Inflammatory macrophage (primary cell): ENCODE results near the gene PLP1.
"Not testable (repeated sequence)": the region's sequence is repeated elsewhere in the genome, so short reads cannot be mapped to it uniquely, and the experiment has no call there.

Experiments used
- DNase-seq, 2 donors: peaks; one replicate each; pipeline ENCODE4 v3.0.0-alpha.2; 2020 to 2022
- total RNA-seq, 18 experiments: gene quantifications; one replicate each; lab custom pipeline; 2026; ENCODE audit warnings: mixed read lengths in 6 of 18, inconsistent platforms in 2 of 18; lab: John Stamatoyannopoulos, UW

Gene PLP1
- total RNA-seq, result 0 to 9.3 (median 0) reads per million in 18 experiments

DNA sequence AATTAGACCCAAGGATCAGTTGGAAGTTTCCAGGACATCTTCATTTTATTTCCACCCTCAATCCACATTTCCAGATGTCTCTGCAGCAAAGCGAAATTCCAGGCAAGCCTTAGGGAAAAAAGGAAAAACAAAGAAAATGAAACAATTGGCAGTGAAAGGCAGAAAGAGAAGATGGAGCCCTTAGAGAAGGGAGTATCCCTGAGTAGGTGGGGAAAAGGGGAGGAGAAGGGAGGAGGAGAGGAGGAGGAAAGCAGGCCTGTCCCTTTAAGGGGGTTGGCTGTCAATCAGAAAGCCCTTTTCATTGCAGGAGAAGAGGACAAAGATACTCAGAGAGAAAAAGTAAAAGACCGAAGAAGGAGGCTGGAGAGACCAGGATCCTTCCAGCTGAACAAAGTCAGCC lies at the start of gene PLP1:
PLP1 (plus strand) TSS at position 295 of the 400 bp plus-strand sequence. CDS start 156 bp downstream, outside the sequence.
- DNase-seq, result no peak

DNA sequence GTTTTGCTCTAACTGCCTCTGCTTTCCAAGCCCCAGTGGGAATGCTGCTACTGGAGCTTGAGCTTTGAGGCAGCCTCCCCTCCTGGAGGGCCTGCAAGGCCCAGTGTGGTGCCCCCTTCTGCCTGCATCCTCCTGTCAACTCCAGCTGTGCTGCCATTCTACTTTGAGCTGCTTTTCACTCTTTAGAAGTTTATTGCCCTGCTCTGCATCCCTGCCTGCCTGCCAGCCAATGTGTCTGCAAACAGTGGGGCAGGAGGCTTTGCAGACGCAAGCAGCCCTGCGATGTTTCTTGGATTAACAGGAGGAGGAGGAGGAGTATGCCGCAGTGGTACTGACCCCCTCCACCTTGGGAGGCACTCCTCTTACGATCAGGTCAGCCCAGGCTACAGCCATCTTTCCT lies 49.5 kb upstream of the PLP1 start:
- no peak for DNase-seq

DNA sequence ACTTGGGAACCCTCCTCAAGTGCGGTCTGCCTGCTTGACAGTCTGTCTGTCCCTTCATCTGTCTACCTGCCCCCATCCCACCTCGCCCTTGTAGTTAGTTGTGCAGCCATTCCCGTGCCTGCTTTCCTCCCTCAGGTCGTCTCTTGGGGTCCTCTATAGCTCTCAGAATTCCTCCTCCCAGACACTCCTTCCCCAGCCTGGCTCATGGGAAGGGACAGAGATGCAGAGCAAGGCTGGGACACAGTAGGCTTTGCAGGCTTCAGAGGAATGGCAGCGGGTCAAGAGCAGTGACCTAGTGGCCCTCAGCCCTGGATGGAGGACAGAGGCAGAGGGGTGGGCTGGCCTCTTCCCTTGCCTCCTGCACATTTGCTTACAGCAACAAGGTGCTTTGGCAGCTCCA lies 47.6 kb upstream of the PLP1 start:
- DNase-seq, result no peak

DNA sequence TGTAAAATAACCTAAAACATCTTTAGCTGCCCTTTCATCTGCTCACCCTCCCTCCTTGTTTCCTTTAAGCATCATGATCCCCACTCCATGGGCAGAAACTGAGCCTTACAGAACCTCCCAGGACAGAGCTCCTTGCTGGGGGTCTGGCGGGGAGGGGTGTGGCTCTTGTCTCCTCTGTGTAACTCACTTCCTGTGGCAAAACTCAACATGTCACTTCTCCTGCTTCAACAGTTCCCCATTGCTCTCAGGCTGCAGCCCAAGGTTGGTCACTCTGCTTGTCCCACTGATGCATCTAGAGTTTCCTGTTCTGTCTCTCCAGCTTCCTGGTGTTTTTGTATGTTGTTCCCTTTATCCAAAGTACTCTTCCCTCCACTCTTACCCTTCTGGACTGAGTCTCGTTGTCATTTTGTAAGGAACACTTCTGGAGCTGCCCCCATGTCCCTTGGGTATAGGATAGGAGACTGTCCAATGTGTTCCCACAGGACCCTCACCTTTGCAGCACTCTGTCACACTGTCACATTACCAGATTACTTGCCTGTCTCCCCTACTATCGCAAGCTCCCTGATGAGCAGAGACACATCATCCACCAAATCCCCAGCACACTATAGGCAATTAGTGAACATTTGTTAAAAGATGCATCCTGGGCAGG lies 46.4 kb upstream of the PLP1 start:
- peak; percentile 0 to 18 for DNase-seq

DNA sequence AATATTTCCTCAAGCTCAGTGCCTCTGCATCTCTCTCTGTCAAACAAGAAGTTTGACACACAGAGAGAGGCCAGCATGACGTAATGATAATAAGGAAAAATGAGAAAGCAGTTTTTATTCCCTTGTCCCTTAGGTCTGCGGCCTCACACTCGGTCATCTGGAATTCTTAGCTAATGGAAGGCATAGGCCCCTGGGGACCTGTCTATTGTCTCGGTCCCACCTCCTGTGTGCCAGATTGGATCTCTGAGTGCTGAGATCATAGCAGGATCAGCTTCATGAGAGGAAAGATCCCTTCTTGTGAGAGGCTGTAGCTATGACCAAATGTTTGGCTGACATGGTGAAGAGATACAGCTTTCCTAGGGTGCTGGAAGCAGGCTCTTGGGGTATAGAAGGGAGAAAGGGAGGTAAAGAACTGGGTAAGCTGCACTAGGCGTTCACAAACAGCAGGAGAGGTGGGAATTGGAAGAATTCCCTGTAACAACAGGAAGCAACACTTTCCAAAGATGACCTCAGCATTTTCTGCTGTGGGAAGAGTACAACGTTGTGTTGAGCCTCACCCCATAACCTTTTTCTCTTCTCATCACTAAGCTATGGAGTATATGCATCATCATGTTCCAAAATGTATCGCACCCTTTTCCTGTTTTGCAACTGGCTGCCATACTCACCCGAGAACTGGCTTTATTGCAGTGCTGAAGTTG lies 45.7 kb upstream of the PLP1 start:
- no peak for DNase-seq

DNA sequence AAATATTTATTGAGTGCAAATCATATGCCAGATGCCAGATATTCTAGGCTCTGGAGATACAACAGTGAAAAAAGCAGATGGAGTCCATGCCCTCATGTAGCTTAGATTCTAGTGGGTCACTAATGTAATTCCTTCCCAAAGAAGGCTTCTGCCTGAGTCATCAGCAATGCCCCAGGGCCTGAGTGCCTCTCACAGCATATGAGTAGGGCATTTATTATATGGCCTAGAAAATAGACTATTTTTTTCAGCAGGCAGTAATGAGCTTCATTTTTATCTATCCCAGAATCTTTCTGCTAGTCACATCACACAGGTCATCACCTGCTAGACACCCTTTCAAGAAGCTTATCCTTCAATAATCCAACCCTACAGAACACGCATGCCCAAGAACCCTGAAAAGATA lies 43.6 kb upstream of the PLP1 start:
- no peak for DNase-seq

DNA sequence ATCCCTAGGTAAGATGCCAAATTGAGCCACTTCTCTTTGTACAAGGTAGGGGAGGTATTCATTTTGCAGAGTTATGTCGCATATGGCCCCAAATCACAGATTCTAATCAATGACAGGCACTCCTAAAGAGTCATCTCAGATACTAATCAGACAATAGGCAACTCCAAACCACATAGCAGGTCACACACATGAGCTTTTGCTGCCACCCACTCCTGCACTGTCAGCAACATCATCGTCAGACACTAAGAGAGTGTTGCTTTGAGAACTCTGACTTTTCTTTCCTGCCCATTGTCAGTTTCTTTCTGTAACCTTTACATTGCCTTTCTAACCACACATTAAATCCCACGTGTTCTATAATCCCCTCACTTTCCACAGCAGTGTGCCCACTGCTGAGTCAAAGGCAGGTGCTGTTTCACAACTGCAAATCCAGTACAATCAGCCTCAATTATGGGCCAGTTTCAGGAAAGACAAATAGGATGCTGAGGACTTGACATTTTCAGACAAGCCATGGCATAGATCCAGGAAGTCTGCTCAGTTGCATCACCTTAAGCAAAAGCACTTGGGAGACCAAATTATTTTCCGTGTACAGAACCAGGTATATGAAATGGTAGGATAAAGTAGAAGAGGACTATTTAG lies 42.4 kb upstream of the PLP1 start:
- DNase-seq, result no peak

DNA sequence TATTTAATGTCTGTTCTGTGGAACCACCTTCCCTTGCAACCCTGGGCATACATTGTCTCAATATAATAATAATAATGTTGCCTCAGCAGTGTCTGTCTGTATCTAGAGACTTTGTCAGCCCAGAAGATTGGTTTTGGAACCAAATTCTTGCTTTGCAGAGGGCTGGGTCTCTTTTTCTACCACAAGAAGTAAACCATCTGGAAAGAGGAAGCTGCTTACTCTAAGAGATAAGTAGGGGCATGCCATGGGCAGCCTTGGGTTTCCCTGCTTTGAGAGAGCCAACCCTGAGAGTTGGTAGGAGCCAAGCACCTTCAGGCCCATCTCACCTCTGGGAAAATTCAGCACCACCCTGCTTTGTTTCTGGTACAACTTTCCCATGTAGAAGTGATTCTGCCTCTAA lies 38.9 kb upstream of the PLP1 start:
- DNase-seq, result no peak

- DNase-seq, result no peak
Measured at GRCh38 chrX:103739421-103739820, 37.2 kb upstream of the PLP1 start.

- no peak for DNase-seq
Measured at GRCh38 chrX:103741879-103742278, 34.8 kb upstream of the PLP1 start.

DNA sequence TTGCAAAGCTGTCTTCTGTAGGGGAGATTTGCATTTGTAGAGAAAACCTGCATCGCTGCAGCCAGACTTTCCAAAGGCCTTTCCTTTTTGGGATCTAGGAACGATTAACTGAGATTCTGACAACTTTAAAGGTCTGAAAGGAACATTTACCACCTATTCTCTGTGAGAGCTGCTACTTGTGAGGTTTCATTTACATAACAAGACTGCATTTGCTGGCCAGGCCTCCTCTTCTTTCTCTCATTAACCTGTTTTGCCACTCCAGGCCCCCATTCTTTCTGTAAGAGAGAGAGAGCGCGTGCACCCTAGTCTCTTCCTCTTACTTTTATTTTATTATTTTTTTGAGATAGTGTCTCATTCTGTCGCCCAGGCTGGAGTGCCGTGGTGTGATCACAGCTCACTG lies 34.3 kb upstream of the PLP1 start:
- no peak for DNase-seq

DNA sequence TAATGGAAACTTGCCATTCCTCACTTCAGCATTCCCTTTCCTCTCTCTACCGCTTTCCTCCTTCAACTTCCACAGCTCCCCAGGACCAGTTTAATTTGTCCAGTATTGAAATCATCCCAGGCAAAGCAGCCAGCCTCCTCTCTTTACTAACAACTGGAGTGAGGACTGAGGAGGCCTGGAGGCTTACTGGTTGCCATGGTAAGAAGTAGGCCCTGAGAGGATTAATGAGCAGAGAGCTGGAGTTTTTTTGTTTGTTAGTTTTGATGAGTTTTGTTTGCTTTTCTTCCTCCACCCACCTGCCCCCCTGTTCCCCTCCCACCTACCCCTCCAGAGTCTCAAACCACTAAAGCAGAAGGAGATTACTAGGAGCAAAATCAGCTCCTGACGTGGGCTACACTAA lies 29.5 kb upstream of the PLP1 start:
- no peak for DNase-seq

DNA sequence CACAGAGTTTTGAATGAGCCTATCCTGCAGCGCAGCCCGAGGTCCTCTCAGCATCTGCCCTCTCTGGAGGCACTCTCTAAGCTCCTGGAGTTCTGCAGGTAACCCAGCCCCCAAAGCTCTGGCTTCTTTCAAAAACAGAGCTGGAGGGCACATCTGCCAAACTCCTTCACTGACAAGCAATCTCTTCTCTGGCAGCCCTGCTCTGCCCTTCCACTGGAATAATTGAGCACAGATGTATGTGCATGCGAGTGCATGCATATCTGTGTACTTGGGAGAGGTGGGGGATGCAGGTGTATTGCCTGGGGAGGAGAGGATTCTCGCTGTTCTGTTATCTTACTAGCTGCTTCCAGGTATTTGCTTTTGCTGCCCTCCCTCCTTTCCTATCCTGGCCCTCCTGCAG lies 22.2 kb upstream of the PLP1 start:
- no peak for DNase-seq

DNA sequence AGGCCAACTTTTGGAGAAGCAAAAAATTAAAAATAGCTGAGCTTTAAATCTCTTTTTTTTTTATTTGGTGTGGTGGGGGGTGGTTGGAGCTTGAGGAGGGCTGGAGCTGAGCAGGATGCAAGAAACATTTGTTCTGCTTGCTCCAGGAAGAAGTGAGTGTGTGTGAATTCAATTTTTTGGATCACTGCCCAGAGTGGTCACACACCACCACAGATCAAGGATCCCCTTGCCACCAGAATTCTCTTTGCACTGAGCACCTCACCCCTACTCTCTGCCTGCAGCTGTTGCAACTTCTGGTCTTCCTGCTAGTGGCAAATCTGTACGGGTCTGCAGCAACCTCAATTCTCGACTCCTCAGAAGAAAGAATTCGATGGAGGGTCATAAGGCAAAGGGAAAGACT lies 19.9 kb upstream of the PLP1 start:
- DNase-seq, result no peak

DNA sequence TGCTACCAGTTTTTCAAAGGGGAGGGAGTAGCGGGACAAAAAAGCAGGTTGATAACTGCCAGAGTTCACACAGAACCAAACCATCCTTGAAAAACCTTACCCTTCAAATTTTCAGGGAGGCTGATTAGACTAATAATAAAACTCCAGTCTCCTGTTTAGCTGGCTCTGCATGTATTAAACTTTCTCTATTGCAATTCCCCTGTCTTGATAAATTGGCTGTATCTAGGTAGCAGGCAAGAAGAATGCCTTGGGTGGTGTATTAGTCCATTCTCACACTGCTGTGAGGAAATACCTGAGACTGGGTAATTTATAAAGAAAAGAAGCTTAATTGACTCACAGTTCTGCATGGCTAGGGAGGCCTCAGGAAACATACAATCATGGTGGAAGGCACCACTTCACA lies 18.1 kb upstream of the PLP1 start:
- DNase-seq, result no peak

- DNase-seq, result not testable (repeated sequence)
Measured at GRCh38 chrX:103763541-103763940, 13.1 kb upstream of the PLP1 start.

DNA sequence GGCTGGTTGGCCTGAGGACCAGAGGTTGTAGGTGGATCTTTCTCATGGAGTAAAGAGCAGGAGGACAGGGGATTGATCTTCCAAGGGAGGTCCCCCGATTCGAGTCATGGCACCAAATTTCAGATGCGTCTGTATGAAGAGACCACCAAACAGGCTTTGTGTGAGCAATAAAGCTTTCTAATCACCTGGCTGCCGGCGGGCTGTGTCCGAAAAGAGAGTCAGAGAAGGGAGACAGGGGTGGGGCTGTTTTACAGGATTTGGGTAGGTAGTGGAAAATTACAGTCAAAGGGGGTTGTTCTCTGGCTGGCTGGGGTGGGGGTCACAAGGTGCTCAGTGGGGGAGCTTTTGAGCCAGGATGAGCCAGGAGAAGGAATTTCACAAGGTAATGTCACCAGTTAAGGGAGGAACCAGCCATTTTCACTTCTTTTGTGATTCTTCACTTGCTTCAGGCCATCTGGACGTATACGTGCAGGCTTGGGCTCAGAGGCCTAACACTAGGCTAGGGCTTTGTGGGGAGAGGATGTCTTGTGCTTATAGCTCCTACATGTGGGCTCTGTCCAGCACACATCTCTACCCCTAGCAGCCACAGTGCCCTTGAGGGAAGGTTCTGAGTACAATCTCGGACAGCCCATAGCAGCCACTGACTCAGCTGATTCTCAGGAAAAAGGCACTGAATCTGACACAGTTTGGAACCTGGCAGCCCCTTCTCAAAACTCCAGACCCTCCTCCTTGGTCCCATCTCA lies 9.7 kb upstream of the PLP1 start:
- DNase-seq, result not testable (repeated sequence)

DNA sequence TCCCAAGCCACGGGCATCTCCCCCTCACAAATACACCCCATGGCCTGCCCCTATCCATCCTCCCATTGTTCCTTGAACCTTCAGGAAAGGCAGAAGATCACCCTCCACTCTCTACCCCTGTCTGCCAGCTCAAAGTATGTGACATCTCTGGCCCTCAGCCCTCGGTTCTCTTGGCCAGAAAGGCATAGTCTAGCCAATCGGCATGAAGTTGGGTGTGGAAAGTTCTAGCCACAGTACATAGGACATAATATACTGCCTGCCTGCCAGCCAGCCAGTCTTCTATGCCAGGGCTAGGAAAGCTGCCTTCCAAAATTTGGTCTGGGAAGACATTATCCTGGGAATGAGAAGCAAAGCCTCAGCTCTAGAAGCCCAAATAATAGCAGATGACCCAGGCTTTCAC lies 3.2 kb upstream of the PLP1 start:
- no peak for DNase-seq

- DNase-seq, result peak; percentile 11 to 25
Measured at GRCh38 chrX:103774070-103774642, 2.5 kb upstream of the PLP1 start.

- DNase-seq, result no peak
Measured at GRCh38 chrX:103779141-103779789, 2.6 kb downstream of the PLP1 start.

GRCh38 chrX:103780336-103781061 lies 3.9 kb downstream of the PLP1 start:
- no peak for DNase-seq

GRCh38 chrX:103781062-103781402 lies 4.4 kb downstream of the PLP1 start:
- no peak for DNase-seq
